ENCODE results near the gene RCAN1. TPM values are rescaled to one million over a fixed set of nuclear protein-coding genes. Genes with fewer than 3 reads are reported as not detected.

The RCAN1 gene
- total and polyA plus RNA-seq, 2 of the 8 experiments (the other 6 are each of a cell fraction or from before 2014, with no cell fraction given), result 1.7 to 6.4 TPM

DNA sequence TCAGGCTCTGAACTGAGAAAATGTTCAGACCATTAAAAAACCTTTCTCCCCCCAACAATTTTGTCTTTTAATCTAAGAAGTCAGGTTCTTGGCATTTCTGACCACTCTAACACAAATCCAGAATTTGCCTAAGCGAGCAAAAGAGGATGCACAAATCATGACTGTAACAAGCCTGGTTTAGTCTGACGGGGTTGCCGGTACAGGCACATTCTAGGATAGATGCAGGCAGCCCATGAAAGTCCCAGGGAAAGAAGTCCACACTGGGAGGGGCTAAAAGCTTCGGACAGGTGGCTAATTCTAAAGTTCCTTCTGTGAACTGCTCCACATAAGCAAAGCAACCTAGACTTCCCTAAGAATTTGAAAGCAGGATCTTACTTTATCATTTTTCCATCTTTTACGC, 54.9 kb downstream of the RCAN1 start:
- no peak overlapping the region for H2BK12ac ChIP-seq (ENCODE audit: low read depth, low read length)
- H3K36me3 ChIP-seq (ENCODE audit: control insufficient read depth in 2 of 4, insufficient read depth in 4 of 4, low read length in 3 of 4), result no peaks in the 10 kb centered on the region
- no peak overlapping the region for H4K5ac ChIP-seq (ENCODE audit: insufficient read length, low read depth, low read length)
- H2BK5ac ChIP-seq (ENCODE audit: low read depth, low read length), result no peak overlapping the region
- no peaks in the 10 kb centered on the region for H3K27me3 ChIP-seq (replicated peaks in 1 of 4; ENCODE audit: control insufficient read depth in 3 of 4, extremely low read depth in 1 of 4, insufficient read depth in 3 of 4, low read length in 3 of 4)
- H2BK15ac ChIP-seq (ENCODE audit: low read length), result no peak overlapping the region
- H4K20me1 ChIP-seq (replicated peaks in 1 of 2; ENCODE audit: control insufficient read depth in 1 of 2, insufficient read depth in 2 of 2, low read length in 2 of 2), result no peaks in the 10 kb centered on the region
- DNase-seq (ENCODE audit: low read depth in 1 of 2, low spot score in 2 of 2) (no peak), FAIRE-seq (no peak)
- H2AK5ac ChIP-seq (ENCODE audit: low read depth, low read length), result no peak overlapping the region
- H3K23me2 ChIP-seq (ENCODE audit: low read depth, low read length), result no peaks in the 10 kb centered on the region
- H3K4me2 ChIP-seq (ENCODE audit: insufficient read depth in 1 of 2, low read depth in 2 of 2, low read length in 2 of 2), result no peak overlapping the region
- H3K4me3 ChIP-seq (ENCODE audit: extremely low read depth in 1 of 4, insufficient read depth in 2 of 4, low read depth in 3 of 4, low read length in 4 of 4), result no peak overlapping the region
- no peak overlapping the region for H3K9ac ChIP-seq (replicated peaks in 1 of 4; ENCODE audit: extremely low read depth in 1 of 4, low read depth in 3 of 4, low read length in 3 of 4)
- no peak overlapping the region for H3K14ac ChIP-seq (ENCODE audit: insufficient read length)
- POLR2A ChIA-PET (ENCODE audit: partially characterized antibody), result interaction anchor here (1.0 kb wide), 1 partner anchor 8 kb away, joined by 3 read pairs; no protein-coding TSS in a partner anchor
- CTCF ChIA-PET (ENCODE audit: partially characterized antibody), result interaction anchor here (1.1 to 2.9 kb wide), 6 partner anchors 12 to 49 kb away, joined by 3 to 12 read pairs (median 7); no protein-coding TSS in a partner anchor
- no peak overlapping the region for H3K4ac ChIP-seq (replicated peaks; ENCODE audit: insufficient read length, low read depth, low read length)
- no peak overlapping the region for H2AFZ ChIP-seq (ENCODE audit: low read length)
- H2BK120ac ChIP-seq (replicated peaks; ENCODE audit: low read depth, low read length), result no peak overlapping the region
- H3K56ac ChIP-seq (replicated peaks; ENCODE audit: insufficient read length, low read depth, low read length), result no peak overlapping the region
- H2BK20ac ChIP-seq (ENCODE audit: low read length), result no peak overlapping the region
- H4K91ac ChIP-seq (replicated peaks; ENCODE audit: insufficient read length, low read length), result no peak overlapping the region
- peaks cover 3 to 8% of the 10 kb centered on the region in 2 experiments; a peak in 2 of 4 replicates for H3K9me3 ChIP-seq (ENCODE audit: insufficient read depth in 2 of 2, low read depth in 1 of 2, low read length in 1 of 2)
- no peak overlapping the region for H3K18ac ChIP-seq (ENCODE audit: extremely low read depth, low read length)
- H4K8ac ChIP-seq (ENCODE audit: extremely low read depth, insufficient read depth, low read length), result no peak overlapping the region
- H3K4me1 ChIP-seq (replicated peaks in 1 of 4; ENCODE audit: control insufficient read depth in 3 of 4, insufficient read depth in 4 of 4, low read length in 3 of 4), result no peaks in the 10 kb centered on the region
- no peak overlapping the region for H3K27ac ChIP-seq (ENCODE audit: low read depth, low read length)
- H3K79me1 ChIP-seq (ENCODE audit: low read depth, low read length), result no peaks in the 10 kb centered on the region
- no peaks in the 10 kb centered on the region for H3K79me2 ChIP-seq (ENCODE audit: control insufficient read depth in 1 of 2, insufficient read depth in 2 of 2, low read length in 2 of 2)
- 85% methylated on average over 5 of the region's 5 CpGs; no CpG with 5 or more reads in 1 of the 2 experiments for WGBS, 2 experiments (ENCODE audit: extremely low coverage in 1 of 2, insufficient coverage in 1 of 2, insufficient read length in 1 of 2, insufficient replicate concordance in 2 of 2, low coverage in 1 of 2, low lambda C conversion rate in 2 of 2, missing lambda C conversion rate in 1 of 2)
- no peak overlapping the region for H3K23ac ChIP-seq (ENCODE audit: insufficient read length)
- no peak for TF ChIP-seq POLR2A (IDR thresholded peaks at IDR 0.05; ENCODE audit: control extremely low read depth in 1 of 2, low read depth in 2 of 2, low read length in 2 of 2)
- no peak for TF ChIP-seq SRF (IDR thresholded peaks at IDR 0.05; ENCODE audit: low read depth, low read length)
- TF ChIP-seq HDAC6 (IDR thresholded peaks at IDR 0.05; ENCODE audit: low read depth, low read length), result no peak
- TF ChIP-seq SUZ12 (IDR thresholded peaks at IDR 0.05; ENCODE audit: low read length), result no peak
- TF ChIP-seq BACH1 (IDR thresholded peaks at IDR 0.05; ENCODE audit: low read length), result no peak
- no peak for TF ChIP-seq JUN (IDR thresholded peaks at IDR 0.05; ENCODE audit: low read depth, low read length)
- no peak for TF ChIP-seq TAF7 (optimal IDR thresholded peaks at IDR 0.05; ENCODE audit: borderline replicate concordance, low read depth, low read length)
- no peak for TF ChIP-seq POU5F1 (IDR thresholded peaks at IDR 0.05; ENCODE audit: low read depth, low read length)
- TF ChIP-seq EGR1 (IDR thresholded peaks at IDR 0.05; ENCODE audit: borderline replicate concordance, low read depth, low read length), result no peak
- TF ChIP-seq KDM1A (IDR thresholded peaks at IDR 0.05; ENCODE audit: borderline replicate concordance, low read length), result no peak
- no peak for TF ChIP-seq CHD1 (IDR thresholded peaks at IDR 0.05; ENCODE audit: low read depth, low read length)
- no peak for TF ChIP-seq SP2 (IDR thresholded peaks at IDR 0.05; ENCODE audit: low read length)
- TF ChIP-seq RAD21 (IDR thresholded peaks at IDR 0.05 in 1 of 2, conservative IDR thresholded peaks at IDR 0.05 in 1 of 2; ENCODE audit: low read depth in 2 of 2, low read length in 2 of 2), result no peak
- TF ChIP-seq GABPA (IDR thresholded peaks at IDR 0.05; ENCODE audit: borderline replicate concordance, insufficient read depth, low read length), result no peak
- no peak for TF ChIP-seq NRF1 (IDR thresholded peaks at IDR 0.05; ENCODE audit: low read depth, low read length)
- TF ChIP-seq SIX5 (IDR thresholded peaks at IDR 0.05; ENCODE audit: low read depth, low read length), result no peak
